ENCODE results near the gene OSBPL3. TPM values are rescaled to one million over a fixed set of nuclear protein-coding genes. Genes with fewer than 3 reads are reported as not detected.

Gene OSBPL3
- total and polyA plus RNA-seq, 2 donors from 2014 or later = 8.6 to 40.5 TPM

DNA sequence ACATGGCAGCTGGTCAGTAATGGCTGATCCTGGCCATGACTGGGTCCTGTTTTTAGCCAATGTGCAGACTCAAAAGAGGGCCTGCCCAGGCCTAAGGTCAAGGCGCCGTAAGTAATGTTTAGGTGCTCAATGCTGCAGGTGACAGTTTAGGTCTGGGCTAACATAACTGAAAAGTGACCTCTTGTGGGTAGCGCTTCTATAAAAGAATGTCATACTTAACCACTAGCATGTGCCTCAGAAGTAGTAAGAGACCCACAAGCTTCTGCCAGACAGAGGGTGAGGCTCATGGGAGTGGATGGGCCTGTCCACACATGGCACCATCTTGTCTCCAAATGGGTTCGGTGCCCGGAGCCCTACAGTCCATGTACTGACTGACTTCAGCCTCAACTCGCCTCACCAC lies 132.2 kb downstream of the OSBPL3 start:
- TF ChIP-seq, protein P1, sequence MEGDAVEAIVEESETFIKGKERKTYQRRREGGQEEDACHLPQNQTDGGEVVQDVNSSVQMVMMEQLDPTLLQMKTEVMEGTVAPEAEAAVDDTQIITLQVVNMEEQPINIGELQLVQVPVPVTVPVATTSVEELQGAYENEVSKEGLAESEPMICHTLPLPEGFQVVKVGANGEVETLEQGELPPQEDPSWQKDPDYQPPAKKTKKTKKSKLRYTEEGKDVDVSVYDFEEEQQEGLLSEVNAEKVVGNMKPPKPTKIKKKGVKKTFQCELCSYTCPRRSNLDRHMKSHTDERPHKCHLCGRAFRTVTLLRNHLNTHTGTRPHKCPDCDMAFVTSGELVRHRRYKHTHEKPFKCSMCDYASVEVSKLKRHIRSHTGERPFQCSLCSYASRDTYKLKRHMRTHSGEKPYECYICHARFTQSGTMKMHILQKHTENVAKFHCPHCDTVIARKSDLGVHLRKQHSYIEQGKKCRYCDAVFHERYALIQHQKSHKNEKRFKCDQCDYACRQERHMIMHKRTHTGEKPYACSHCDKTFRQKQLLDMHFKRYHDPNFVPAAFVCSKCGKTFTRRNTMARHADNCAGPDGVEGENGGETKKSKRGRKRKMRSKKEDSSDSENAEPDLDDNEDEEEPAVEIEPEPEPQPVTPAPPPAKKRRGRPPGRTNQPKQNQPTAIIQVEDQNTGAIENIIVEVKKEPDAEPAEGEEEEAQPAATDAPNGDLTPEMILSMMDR (IDR thresholded peaks at IDR 0.05; ENCODE audit: borderline replicate concordance, extremely low read depth, insufficient read depth) = no peak
- Histone ChIP-seq H3K4me3 (ENCODE audit: low read length in 3 of 3) (no peak overlapping the region), H3K4me1 (ENCODE audit: control insufficient read depth in 2 of 3, insufficient read depth in 2 of 3, low read depth in 1 of 3, low read length in 3 of 3) (no peaks in the 10 kb centered on the region), H3K9ac (ENCODE audit: low read length in 3 of 3) (no peak overlapping the region), H3K27me3 (ENCODE audit: control insufficient read depth, insufficient read depth, low read length) (no peaks in the 10 kb centered on the region), H3K27ac (ENCODE audit: low read depth in 2 of 2, low read length in 2 of 2) (no peak overlapping the region), H3K36me3 (ENCODE audit: control insufficient read depth in 2 of 3, insufficient read depth in 3 of 3, low read length in 3 of 3) (no peaks in the 10 kb centered on the region), H3K9me3 (ENCODE audit: control insufficient read depth in 2 of 3, insufficient read depth in 1 of 3, low read length in 3 of 3) (no peaks in the 10 kb centered on the region)
- no peak for FAIRE-seq
- intact Hi-C loops (cut with DNase I) = no loop called here
- DNase-seq = no peak

DNA sequence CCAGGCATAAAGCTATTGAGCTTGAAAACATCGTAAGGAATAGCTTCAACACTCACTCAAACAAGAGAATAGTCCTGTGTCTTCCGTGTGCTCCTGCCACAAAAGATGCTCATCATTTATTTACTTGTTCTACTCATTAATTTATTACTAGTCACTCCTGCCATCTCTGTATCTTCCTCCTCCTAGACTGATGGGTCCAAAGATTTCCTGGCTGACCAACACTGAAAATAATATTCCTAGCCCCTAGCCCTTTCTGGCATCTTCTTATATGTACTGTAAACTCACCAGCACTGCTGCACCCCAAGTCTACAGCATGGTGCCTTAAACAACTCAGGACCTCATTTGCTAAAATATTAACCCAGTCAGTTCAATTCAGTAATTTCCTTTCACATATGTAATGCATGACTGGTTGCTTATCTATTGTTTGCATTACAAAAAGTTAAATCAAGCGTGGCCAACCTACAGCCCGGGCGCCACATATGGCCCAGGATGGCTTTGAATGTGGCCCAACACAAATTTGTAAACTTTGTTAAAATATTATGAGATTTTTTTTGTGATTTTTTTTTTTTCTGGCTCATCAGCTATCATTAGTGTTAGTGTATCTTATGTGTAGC lies 136.1 kb downstream of the OSBPL3 start:
- no peak for DNase-seq
- H3K27me3 ChIP-seq (ENCODE audit: control insufficient read depth, insufficient read depth, low read length) = no peaks in the 10 kb centered on the region
- H3K4me1 ChIP-seq (ENCODE audit: control insufficient read depth in 2 of 3, insufficient read depth in 2 of 3, low read depth in 1 of 3, low read length in 3 of 3) = no peaks in the 10 kb centered on the region
- no peaks in the 10 kb centered on the region for H3K9me3 ChIP-seq (ENCODE audit: control insufficient read depth in 2 of 3, insufficient read depth in 1 of 3, low read length in 3 of 3)
- H3K4me3 ChIP-seq (ENCODE audit: low read length in 3 of 3) = no peak overlapping the region
- H3K27ac ChIP-seq (ENCODE audit: low read depth in 2 of 2, low read length in 2 of 2) = no peak overlapping the region
- intact Hi-C loops (cut with DNase I) = no loop called here
- peaks cover 0 to 2% (median 0%) of the 10 kb centered on the region in 3 donors for H3K36me3 ChIP-seq (ENCODE audit: control insufficient read depth in 2 of 3, insufficient read depth in 3 of 3, low read length in 3 of 3)
- H3K9ac ChIP-seq (ENCODE audit: low read length in 3 of 3) = no peak overlapping the region
- FAIRE-seq = no peak
- TF ChIP-seq, protein P1 (IDR thresholded peaks at IDR 0.05; ENCODE audit: borderline replicate concordance, extremely low read depth, insufficient read depth) = no peak

DNA sequence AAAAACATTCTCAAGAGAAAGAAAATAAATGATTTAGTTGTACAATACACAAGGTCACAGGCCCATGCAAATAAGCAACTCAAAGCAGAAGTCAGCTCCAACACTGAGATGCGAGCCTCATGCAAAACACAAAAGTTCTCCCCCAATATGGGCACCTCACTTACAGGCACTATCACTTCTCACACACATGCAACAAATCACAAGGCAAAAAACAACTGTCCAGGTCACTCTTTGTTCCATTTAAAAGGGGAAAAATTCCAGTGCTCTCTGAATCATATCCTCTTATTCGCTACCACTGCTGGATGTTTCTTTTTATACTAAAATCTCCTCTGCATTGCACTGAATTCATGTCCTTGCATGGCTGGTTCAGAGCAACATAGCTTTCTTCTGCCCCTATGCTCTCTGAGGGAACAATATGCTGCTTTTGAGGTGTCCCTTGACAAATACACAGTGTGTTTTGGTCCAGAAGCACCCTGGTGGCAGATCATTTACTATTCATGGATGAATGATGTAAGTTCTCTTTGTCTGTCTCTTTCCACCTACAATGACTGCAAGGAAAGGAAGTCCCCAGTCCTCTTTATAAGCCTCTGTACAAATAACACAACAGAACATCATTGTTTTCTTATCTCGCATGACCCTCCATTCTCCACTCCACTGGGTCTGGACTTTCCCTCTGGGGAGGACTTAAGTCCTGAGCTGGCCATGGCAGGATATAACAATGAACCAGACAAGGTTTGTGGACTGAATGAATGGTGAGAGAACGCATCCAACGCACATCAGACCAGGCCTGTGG lies 137.3 kb downstream of the OSBPL3 start:
- FAIRE-seq = no peak
- DNase-seq = no peak
- TF ChIP-seq, protein P1 (IDR thresholded peaks at IDR 0.05; ENCODE audit: borderline replicate concordance, extremely low read depth, insufficient read depth) = no peak

More for the DNA sequence above, 137.3 kb downstream of the OSBPL3 start:
- Histone ChIP-seq H3K4me3 (ENCODE audit: low read length in 3 of 3) (no peak overlapping the region), H3K4me1 (ENCODE audit: control insufficient read depth in 2 of 3, insufficient read depth in 2 of 3, low read depth in 1 of 3, low read length in 3 of 3) (no peaks in the 10 kb centered on the region), H3K9ac (ENCODE audit: low read length in 3 of 3) (no peak overlapping the region), H3K27ac (ENCODE audit: low read depth in 2 of 2, low read length in 2 of 2) (no peak overlapping the region), H3K36me3 (ENCODE audit: control insufficient read depth in 2 of 3, insufficient read depth in 3 of 3, low read length in 3 of 3) (peaks cover 0 to 2% (median 0%) of the 10 kb centered on the region in 3 donors), H3K9me3 (ENCODE audit: control insufficient read depth in 2 of 3, insufficient read depth in 1 of 3, low read length in 3 of 3) (no peaks in the 10 kb centered on the region), H3K27me3 (ENCODE audit: control insufficient read depth, insufficient read depth, low read length) (no peaks in the 10 kb centered on the region)
- intact Hi-C loops (cut with DNase I) = no loop called here

All from kidney (tissue), 14 donors.